Fibroblast of pulmonary artery (primary cell): ENCODE measurements around the gene FAM193B.

Experiments used
- DNase-seq: peaks from one replicate; pipeline ENCODE4 v3.0.0-alpha.2; 2010; ENCODE audit warnings: low read depth
- H3K4me3 ChIP-seq: replicated peaks from 2 replicates; pipeline ENCODE4 v1.5.1; 2011; ENCODE audit warnings: low read depth, mild to moderate bottlenecking, control low read depth, low read length, moderate library complexity
- TF ChIP-seq, protein P1 (sequence below): IDR thresholded peaks from 2 replicates; pipeline ENCODE4 v1.5.1; 2011; ENCODE audit warnings: mild to moderate bottlenecking, control low read depth, low read length, inconsistent platforms; ENCODE audit errors: missing control alignments

FAM193B gene

DNA sequence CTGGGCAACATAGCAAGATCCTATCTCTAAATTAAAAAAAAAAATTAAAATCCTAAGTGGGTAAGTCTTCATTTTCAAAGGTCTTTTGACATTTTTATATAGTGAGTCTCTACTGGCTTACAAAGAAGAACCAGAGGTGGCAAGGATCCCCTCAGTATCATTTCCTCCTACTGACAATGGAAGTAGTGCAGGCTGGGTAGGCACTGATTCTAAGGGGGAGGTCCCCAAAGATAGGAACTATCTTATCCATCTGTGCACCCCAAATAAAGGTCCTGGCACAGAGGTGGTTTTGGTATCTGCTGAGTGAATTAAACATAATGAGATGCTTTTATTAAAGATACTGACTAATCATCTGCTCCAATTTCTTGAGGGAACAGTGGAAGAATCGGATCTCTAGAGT is 4.2 kb downstream of the FAM193B start:
- DNase-seq: no peak
- no peak overlapping the region for H3K4me3 ChIP-seq
- TF ChIP-seq, protein P1, sequence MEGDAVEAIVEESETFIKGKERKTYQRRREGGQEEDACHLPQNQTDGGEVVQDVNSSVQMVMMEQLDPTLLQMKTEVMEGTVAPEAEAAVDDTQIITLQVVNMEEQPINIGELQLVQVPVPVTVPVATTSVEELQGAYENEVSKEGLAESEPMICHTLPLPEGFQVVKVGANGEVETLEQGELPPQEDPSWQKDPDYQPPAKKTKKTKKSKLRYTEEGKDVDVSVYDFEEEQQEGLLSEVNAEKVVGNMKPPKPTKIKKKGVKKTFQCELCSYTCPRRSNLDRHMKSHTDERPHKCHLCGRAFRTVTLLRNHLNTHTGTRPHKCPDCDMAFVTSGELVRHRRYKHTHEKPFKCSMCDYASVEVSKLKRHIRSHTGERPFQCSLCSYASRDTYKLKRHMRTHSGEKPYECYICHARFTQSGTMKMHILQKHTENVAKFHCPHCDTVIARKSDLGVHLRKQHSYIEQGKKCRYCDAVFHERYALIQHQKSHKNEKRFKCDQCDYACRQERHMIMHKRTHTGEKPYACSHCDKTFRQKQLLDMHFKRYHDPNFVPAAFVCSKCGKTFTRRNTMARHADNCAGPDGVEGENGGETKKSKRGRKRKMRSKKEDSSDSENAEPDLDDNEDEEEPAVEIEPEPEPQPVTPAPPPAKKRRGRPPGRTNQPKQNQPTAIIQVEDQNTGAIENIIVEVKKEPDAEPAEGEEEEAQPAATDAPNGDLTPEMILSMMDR: no peak

DNA sequence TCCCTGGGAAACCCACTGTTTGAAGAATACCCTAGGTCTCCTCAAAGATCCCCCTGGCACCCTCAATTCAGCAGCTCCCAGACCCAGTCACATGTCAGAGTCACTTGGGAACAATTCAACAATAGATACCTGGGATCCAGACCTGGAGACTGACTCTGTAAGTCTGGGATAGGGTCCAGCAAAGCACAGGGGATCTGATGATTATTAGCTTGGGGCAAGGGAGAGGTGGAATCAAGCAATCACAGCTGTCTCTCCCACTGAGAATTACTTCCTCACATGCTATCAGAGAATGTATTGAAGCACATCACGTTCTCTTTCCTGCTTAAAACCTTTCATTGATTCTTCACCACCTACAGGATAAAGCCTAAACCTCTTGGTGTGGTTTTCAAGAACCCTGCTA is 5.9 kb downstream of the FAM193B start:
- H3K4me3 ChIP-seq: no peak overlapping the region
- no peak for DNase-seq
- TF ChIP-seq, protein P1: no peak

DNA sequence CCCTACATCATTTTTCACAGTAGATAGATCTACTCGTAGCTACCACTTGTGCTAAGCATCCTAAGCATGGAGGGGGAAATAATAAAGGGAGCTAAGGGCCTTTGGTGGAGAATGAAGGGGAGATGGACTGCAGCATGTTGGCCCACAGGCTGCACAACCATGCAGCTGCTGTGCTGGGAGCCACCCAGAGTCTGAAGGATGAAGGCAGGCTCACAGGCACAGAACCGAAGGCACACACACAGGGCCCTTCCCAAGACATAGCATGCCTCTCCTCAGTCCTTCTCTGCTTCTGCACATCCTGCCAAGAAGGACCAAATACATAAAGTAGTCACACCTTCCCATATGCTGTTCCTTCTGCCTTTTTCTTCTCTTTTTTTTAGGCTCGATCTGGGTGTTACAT is 6.6 kb downstream of the FAM193B start:
- TF ChIP-seq, protein P1: no peak
- no peak overlapping the region for H3K4me3 ChIP-seq
- DNase-seq: no peak

DNA sequence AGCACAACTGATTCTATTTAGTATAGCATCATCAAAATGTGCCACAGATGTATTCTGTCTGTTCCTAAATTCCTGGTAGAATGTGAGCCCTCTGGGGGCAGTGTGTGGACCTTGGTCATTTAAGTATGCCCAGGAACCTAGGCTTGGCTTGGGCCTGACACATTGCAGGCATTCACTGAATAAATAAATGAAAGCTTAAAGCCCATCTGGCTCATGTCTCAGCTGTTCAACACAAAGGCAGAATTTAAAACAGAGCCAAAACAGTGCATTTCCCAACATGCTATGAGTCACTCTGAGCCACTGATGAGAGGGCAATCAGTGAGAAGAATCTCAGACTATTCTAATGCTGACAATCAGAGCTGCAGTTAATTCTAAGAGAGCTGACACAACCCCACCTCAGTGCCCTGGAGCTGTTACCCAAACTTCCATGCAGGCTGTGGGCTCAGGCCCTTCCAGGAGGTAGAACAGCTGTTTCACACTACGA is 8.1 kb downstream of the FAM193B start:
- H3K4me3 ChIP-seq: no peak overlapping the region
- peak; percentile 99 for DNase-seq
- TF ChIP-seq, protein P1: no peak

DNA sequence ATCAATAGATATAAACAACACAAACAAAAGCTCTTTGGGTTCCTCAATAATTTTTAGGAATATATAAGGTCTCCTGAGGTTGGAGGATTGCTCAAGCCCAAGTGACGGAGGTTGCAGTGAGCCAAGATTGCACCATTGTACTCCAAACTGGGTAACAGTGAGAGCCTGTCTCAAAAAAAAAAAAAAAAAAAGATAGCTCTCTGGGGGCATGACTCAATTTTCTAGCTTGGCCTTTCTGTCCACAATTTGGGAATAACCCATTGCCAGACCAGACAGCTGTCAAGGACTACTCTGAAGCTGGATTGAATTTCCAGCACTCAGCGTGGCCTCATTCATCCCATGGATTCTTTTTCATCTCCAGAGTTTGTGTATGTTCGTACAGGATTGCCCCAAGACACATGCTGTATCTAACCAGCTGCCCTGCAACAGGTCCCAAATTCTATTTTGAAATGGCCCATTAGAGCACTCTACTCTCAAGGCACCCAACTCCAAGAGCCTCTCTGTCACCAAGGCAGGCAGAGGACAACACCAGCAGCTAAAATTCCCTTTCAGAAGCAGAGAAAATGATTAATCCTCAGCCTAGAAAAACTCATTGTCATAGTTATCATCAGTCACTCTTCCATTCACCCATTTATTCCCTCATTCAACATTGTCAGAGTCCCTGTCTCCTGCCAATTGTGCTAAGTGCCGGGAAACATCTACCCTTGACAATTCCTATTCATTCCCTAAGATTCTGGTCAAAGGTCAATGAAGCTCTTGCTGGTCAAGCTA is 8.7 kb downstream of the FAM193B start:
- peak overlapping the region; percentile 6 for H3K4me3 ChIP-seq
- DNase-seq: peak; percentile 96
- TF ChIP-seq, protein P1: no peak

DNA sequence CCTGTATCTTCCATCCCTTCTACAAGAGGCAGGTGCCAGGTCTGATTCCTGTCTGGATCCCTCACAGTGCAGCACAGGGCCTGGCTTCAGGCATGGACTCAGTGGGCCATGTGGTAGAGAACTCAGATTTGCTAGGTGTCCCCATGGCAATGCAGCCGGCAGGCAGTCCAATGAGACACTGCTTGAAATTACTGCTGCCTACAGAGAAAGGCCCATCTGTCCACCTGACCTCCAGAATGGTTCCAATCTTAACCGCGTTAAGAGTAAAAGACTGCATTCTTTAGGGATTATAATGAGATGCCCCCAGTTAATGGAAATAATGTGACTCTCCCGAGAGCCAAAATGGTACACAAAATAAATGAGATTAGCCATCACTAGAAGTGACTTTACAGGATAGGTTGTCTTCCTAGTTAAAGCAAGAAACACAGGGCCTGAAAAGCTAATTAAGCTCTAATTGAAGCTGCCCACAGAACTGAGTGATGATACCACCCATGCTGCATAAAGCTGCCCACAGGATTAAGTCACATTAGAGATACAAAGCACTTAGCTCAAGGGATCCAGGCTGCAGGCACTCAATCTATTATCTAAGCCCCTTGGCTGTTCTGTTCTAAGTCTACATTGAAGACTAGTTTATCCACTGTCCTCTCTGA is 11.4 kb downstream of the FAM193B start:
- TF ChIP-seq, protein P1: no peak
- no peak for DNase-seq
- H3K4me3 ChIP-seq: no peak overlapping the region
